Thoracic aorta (tissue), 2 donors: ENCODE measurements around the gene GART. TPM values are rescaled to one million over a fixed set of nuclear protein-coding genes. Genes with fewer than 3 reads are reported as not detected.

Experiments used
- ATAC-seq: fragments of 150-250 bp; one replicate; pipeline ENCODE4 v1.8.0; 2017; ENCODE audit warnings: low read depth; ENCODE audit not compliant: insufficient number of reproducible peaks, low FRiP score
- DNase-seq: peaks from one replicate; pipeline ENCODE4 v3.0.0-alpha.2; 2020; ENCODE audit warnings: low spot score
- H3K27ac ChIP-seq, 2 donors: fragments of 200-600 bp; sonication (generic); 1 replicate in 1 of 2; 2 replicates in 1 of 2; pipeline ENCODE4 v1.5.1; 2016; ENCODE audit warnings: mild to moderate bottlenecking in 2 of 2, moderate library complexity in 2 of 2
- H3K27me3 ChIP-seq: fragments of 200-600 bp; sonication (generic); replicated peaks from 2 replicates; pipeline ENCODE4 v1.6.0; 2016; ENCODE audit warnings: mild to moderate bottlenecking; ENCODE audit not compliant: insufficient read depth
- H3K36me3 ChIP-seq: fragments of 200-600 bp; sonication (generic); one replicate; pipeline ENCODE4 v1.5.1; 2016
- H3K4me1 ChIP-seq, 2 donors: fragments of 200-600 bp; sonication (generic); 1 replicate in 1 of 2; 2 replicates in 1 of 2; pipeline versions ENCODE4 v1.5.1 to v1.6.0; 2016; ENCODE audit warnings: low read depth in 2 of 2, mild to moderate bottlenecking in 1 of 2; ENCODE audit not compliant: control insufficient read depth in 1 of 2
- H3K4me3 ChIP-seq: fragments of 200-600 bp; sonication (generic); 2 replicates; pipeline ENCODE4 v1.5.1; 2016; ENCODE audit warnings: mild to moderate bottlenecking
- H3K9me3 ChIP-seq: fragments of 200-600 bp; sonication (generic); 2 replicates; pipeline ENCODE4 v1.5.1; 2016
- total RNA-seq, 2 donors: library from RNA; depleted of rRNA; stranded (reverse); fragments of >200 nt; gene quantifications; one replicate each; pipeline versions ENCODE4 v1.1.0 to v1.2.3, GENCODE V29; 2016
- TF ChIP-seq, protein P1 (sequence below): fragments of 200-600 bp; sonication (generic); IDR thresholded peaks from one replicate; pipeline ENCODE4 v1.5.1; 2019; ENCODE audit warnings: antibody characterized with exemption

Gene GART
- total RNA-seq, 2 donors from 2014 or later = 64.4 to 172 TPM

DNA sequence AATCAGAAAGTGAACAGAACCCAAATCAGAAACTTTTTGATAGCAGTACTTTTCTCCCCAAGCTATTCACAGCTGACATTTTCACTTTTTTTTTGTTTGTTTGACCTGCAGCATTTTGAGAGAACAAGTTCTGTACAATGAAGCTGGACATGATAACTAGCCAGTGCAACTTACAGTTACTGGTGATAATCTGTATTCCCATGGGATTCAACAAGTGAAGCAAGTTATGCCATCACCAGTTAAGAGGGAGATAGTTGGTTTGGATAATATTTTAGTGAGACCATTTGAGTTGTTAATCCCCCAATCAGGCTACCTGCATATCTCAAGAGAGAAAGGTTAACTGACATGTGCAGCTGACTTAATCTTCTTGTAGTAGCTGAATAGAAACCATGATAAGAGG, 19.0 kb upstream of the GART start:
- H3K36me3 ChIP-seq = peaks cover 58% of the 10 kb centered on the region
- no peaks in the 10 kb centered on the region for H3K9me3 ChIP-seq
- no peak for ATAC-seq
- H3K4me3 ChIP-seq = no peak overlapping the region
- no peaks in the 10 kb centered on the region for H3K27me3 ChIP-seq
- H3K27ac ChIP-seq = no peak overlapping the region
- TF ChIP-seq, protein P1, sequence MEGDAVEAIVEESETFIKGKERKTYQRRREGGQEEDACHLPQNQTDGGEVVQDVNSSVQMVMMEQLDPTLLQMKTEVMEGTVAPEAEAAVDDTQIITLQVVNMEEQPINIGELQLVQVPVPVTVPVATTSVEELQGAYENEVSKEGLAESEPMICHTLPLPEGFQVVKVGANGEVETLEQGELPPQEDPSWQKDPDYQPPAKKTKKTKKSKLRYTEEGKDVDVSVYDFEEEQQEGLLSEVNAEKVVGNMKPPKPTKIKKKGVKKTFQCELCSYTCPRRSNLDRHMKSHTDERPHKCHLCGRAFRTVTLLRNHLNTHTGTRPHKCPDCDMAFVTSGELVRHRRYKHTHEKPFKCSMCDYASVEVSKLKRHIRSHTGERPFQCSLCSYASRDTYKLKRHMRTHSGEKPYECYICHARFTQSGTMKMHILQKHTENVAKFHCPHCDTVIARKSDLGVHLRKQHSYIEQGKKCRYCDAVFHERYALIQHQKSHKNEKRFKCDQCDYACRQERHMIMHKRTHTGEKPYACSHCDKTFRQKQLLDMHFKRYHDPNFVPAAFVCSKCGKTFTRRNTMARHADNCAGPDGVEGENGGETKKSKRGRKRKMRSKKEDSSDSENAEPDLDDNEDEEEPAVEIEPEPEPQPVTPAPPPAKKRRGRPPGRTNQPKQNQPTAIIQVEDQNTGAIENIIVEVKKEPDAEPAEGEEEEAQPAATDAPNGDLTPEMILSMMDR = no peak
- no peak for DNase-seq
- peaks cover 5 to 13% of the 10 kb centered on the region in 2 donors for H3K4me1 ChIP-seq

DNA sequence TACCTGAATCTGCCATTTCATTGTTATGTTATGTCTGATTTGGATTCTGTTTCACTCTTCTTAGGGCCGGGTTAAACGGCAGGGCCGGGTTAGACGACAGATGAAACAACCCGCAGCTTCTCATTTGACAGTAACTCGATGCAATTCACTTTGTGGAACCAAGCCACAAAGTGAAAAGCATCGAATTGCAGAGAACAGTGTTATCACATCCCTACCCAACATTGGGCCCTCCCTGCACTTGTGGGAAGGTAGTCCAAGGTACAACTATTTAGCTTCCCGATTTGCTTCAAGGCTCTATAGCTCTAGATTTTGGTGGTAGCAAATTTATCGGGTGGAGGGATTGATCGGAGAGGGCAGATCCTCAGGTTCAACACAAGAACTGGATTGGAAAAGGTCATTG, 17.9 kb upstream of the GART start:
- peaks cover 59% of the 10 kb centered on the region for H3K36me3 ChIP-seq
- DNase-seq (no peak), ATAC-seq (no peak)
- no peak overlapping the region for H3K4me3 ChIP-seq
- no peaks in the 10 kb centered on the region for H3K27me3 ChIP-seq
- no peak overlapping the region for H3K27ac ChIP-seq
- TF ChIP-seq, protein P1 = no peak
- H3K9me3 ChIP-seq = no peaks in the 10 kb centered on the region
- H3K4me1 ChIP-seq = peaks cover 10 to 21% of the 10 kb centered on the region in 2 donors

DNA sequence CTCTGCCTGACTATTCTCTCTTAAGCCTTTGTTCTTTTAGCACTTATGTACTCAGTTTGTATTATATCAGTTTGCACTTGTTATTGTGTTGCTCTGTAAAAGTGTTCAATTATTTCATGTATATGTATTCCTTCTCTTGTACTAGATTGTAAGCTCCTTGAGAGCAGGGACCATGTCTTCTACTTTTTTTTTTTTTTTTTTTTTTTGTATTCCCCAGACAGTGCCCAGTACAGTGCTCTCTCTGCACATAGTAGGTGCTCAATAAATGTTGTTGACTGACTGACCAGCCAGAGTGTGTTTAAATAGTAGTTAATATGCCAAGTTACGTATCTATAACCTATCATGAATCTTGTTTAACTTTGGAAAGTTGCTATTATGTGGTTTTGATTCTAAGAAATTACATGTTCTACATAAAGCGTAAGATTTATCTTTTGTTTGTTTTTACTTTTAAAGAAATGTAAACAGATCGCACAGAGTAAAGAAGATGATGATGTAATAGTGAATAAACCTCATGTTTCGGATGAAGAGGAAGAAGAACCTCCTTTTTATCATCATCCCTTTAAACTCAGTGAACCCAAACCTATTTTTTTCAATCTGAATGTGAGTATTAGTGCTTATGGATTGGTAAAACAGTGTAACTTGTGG, 17.0 kb upstream of the GART start:
- TF ChIP-seq, protein P1 = no peak
- Histone ChIP-seq H3K9me3 (no peaks in the 10 kb centered on the region), H3K36me3 (peaks cover 64% of the 10 kb centered on the region), H3K27me3 (no peaks in the 10 kb centered on the region), H3K4me1 (peaks cover 10 to 22% of the 10 kb centered on the region in 2 donors), H3K27ac (no peak overlapping the region), H3K4me3 (no peak overlapping the region)
- ATAC-seq = no peak
- no peak for DNase-seq

DNA sequence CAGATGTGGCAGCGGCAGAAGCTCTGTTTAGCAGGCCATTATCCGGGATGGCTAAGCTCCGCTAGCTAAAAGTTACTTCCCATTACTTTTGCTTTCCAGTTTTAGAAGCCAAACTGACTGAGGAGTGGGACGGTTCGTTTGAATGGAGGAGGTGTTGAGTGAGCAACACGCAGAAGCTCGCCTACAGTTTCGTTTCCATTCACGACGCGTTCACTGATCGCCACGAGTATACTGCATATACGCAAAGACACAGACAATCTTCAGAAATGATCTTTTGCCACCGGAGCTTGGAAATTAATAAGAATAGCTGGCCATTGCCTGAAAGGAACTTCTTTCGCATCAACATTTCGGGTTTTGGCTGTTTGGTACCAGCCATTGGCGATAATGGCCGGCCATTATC, 15.5 kb upstream of the GART start:
- Histone ChIP-seq H3K27ac (no peak overlapping the region), H3K9me3 (no peaks in the 10 kb centered on the region), H3K4me1 (peaks cover 10 to 28% of the 10 kb centered on the region in 2 donors), H3K36me3 (peaks cover 69% of the 10 kb centered on the region), H3K27me3 (no peaks in the 10 kb centered on the region), H3K4me3 (no peak overlapping the region)
- no peak for ATAC-seq
- no peak for DNase-seq
- TF ChIP-seq, protein P1 = no peak

DNA sequence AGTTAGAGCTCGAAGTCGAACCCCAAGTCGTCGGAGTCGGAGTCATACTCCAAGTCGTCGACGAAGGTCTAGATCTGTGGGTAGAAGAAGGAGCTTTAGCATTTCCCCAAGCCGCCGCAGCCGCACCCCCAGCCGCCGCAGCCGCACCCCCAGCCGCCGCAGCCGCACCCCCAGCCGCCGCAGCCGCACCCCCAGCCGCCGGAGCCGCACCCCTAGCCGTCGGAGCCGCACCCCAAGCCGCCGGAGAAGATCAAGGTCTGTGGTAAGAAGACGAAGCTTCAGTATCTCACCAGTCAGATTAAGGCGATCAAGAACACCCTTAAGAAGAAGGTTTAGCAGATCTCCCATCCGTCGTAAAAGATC, 13.0 kb upstream of the GART start:
- Histone ChIP-seq H3K4me1 (peaks cover 10 to 23% of the 10 kb centered on the region in 2 donors), H3K9me3 (no peaks in the 10 kb centered on the region), H3K27me3 (no peaks in the 10 kb centered on the region), H3K4me3 (no peak overlapping the region), H3K27ac (no peak overlapping the region), H3K36me3 (peaks cover 83% of the 10 kb centered on the region)
- DNase-seq (no peak), ATAC-seq (no peak)
- TF ChIP-seq, protein P1 = no peak
